GM04503 (cell line): ENCODE data around the gene EFEMP2.

Experiments
- DNase-seq: peaks from one replicate; pipeline ENCODE4 v3.0.0-alpha.2; 2012; ENCODE audit warnings: low read depth

The EFEMP2 gene

GRCh38 chr11:65872586-65873317 is at the start of gene EFEMP2:
TSS of gene EFEMP2 (minus strand) at chr11:65872800. CDS start at chr11:65872354, 446 bp downstream.
- DNase-seq: no peak

GRCh38 chr11:65921876-65922275 is 49.3 kb upstream of the EFEMP2 start:
- no peak for DNase-seq

GRCh38 chr11:65921033-65921555 is 48.5 kb upstream of the EFEMP2 start:
- no peak for DNase-seq

DNA sequence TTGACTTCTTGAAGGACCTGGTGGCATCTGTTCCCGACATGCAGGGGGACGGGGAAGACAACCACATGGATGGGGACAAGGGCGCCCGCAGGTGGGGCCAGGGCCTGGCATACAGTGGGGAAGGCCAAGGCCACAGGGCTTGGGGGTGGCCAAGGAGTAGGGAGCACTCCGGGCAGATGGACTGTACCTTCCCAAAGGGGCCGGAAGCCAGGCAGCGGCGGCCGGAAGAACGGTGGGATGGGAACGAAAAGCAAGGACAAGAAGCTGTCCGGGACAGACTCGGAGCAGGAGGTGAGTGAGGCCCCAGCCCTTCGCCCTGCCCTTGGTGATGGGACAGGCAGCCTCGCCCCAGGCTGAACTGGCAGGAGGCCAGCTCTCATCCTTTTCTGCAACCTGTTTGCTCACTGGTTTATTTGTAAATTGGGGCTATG is 47.8 kb upstream of the EFEMP2 start:
- no peak for DNase-seq

DNA sequence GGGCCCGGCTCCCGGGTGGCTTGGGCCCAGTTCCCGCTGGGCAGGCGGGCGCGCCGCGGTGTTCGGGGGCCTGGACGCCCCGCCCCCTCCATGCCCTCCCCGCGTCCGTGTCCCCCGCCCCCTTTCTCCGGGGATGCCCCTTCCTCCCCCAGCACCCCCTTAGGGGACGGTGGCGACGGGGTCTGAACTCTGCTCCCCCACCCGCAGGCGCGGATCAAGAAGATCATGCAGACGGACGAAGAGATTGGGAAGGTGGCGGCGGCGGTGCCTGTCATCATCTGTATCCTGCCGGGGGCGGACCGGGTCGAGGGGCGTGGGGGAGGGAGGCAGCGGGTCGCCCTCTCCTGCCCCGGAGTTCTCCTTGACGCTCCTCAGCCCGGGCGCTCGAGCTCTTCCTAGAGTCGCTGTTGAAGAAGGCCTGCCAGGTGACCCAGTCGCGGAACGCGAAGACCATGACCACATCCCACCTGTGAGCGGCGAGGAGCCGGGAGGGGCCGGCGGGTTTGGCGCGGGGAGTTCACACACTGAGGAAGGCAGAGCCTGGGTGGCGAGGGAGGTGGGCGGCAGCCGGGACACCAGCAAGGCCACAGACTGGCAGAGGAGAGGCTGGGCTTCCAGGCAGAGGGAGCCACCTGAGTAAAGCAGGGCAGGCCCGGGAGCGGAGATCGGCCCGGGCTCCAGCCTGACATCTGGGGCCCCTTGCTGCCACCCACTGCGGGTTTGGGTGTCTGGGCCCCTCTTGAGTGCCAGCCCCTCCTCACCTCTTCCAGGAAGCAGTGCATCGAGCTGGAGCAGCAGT is 47.2 kb upstream of the EFEMP2 start:
- no peak for DNase-seq

DNA sequence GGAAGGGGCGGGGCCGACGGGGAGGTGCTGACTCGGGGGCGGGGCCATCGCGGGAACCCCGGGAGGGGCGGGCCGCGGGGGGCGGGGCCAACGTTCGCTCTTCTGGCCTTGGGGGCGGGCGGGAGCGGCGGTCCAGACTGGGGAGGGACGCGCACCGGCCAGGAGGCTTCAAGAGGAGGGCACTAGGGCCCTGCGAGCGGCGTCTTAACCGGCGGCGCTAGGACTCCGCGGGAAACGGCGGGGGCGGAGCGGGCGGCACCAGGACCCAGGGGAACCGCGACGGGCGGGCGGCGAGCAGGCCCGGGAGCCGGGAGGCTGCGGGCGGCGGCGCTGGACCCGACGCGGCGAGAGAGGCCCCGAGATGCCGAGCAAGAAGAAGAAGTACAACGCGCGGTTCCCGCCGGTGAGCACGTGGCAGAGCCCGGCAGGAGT is 46.6 kb upstream of the EFEMP2 start, which contains the start of gene DRAP1:
DRAP1 (plus strand) TSS at position 286 of the 432 bp plus-strand sequence; CDS start at position 362, 76 bp downstream.
- peak; percentile 79 for DNase-seq

GRCh38 chr11:65918211-65919140 is 45.9 kb upstream of the EFEMP2 start, which contains the start of gene C11orf68:
TSS of gene C11orf68 (minus strand) at chr11:65919062. CDS start at chr11:65919031, 31 bp downstream.
- DNase-seq: no peak

GRCh38 chr11:65917434-65918210 is 45.0 kb upstream of the EFEMP2 start:
- DNase-seq: no peak

GRCh38 chr11:65917077-65917433 is 44.5 kb upstream of the EFEMP2 start:
- no peak for DNase-seq

- DNase-seq: no peak
Observed at GRCh38 chr11:65916391-65916790, 43.8 kb upstream of the EFEMP2 start.

DNA sequence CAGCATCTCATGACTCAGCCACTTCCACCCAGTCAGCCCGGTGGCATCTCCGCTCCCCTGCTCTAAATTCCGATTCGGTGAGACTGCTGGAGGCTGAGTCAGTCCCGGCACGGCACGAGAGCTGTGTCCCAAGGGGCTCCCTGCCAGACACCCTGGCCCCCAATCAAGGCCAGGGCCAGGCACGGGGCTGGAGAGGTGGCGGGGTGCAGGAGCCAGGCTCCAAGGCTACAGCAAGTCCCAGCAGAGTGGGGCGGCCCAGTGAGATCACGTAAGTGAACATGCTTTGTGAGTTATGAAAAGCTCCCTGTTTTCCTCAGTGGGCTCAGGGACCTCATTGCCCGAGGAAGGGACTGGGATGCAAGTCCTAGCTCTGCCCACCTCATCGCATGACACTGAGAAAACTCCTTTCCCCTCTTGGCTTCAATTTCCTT is 43.2 kb upstream of the EFEMP2 start:
- DNase-seq: peak; percentile 95

- no peak for DNase-seq
Observed at GRCh38 chr11:65915101-65915820, 42.7 kb upstream of the EFEMP2 start.

- peak; percentile 53 for DNase-seq
Observed at GRCh38 chr11:65912845-65913244, 40.2 kb upstream of the EFEMP2 start.

- peak; percentile 69 for DNase-seq
Observed at GRCh38 chr11:65911682-65912568, 39.3 kb upstream of the EFEMP2 start.

DNA sequence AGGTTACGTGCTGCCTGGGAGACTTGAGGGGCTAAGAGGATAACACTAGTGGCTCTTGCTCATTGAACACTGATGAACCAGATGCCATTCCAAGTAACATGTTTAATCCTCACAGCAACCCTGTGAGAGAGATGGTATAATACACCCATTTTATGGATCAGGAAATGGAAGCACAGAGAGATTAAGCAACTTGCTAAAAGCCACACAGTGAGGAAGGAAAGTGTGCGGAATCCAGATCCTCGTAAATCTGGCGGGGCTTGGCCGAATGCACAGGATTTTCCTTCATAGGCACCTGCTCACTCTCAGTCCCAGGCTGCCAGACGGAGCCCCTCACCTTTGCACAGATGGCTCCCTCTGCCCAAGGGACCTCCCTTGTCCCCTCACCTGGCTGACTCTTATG is 35.3 kb upstream of the EFEMP2 start:
- DNase-seq: no peak

GRCh38 chr11:65906602-65907001 is 34.0 kb upstream of the EFEMP2 start:
- no peak for DNase-seq

GRCh38 chr11:65903715-65904114 is 31.1 kb upstream of the EFEMP2 start:
- no peak for DNase-seq

GRCh38 chr11:65903068-65903481 is 30.5 kb upstream of the EFEMP2 start:
- DNase-seq: peak; percentile 84

DNA sequence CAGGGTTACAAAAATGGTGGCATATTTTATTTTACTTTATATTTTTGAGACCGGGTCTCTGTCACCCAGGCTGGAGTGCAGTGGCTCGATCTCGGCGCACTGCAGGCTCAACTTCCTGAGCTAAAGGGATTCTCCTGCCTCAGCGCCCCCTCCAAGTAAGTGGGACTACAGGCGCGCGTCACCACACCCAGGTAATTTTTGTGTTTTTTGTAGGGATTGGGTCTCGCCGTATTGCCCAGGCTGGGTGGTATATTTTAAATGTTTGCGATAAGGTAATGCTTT is 28.2 kb upstream of the EFEMP2 start:
- no peak for DNase-seq
